Measurements from ENCODE around the gene FEZ2. TPM values are rescaled to one million over a fixed set of nuclear protein-coding genes. Genes with fewer than 3 reads are reported as not detected.

FEZ2 gene
- total and polyA plus RNA-seq, 3 experiments from 2014 or later = 3.1 to 8.1 (median 6.9) TPM

GRCh38 chr2:36540986-36541754 is 56.8 kb downstream of the FEZ2 start:
- Histone ChIP-seq H3K4me3 (ENCODE audit: low read length) (no peak overlapping the region), H3K27ac (ENCODE audit: low read depth, low read length) (no peak overlapping the region), H3K36me3 (ENCODE audit: insufficient read depth, low read length) (no peaks in the 10 kb centered on the region), H3K27me3 (ENCODE audit: insufficient read depth, low read length, poor library complexity, severe bottlenecking) (no peaks in the 10 kb centered on the region), H3K9me3 (ENCODE audit: low read length) (no peaks in the 10 kb centered on the region), H3K4me1 (ENCODE audit: insufficient read depth, low read length) (no peaks in the 10 kb centered on the region)
- H3K4me3 Mint-ChIP-seq = no peak overlapping the region
- no peak for DNase-seq
- POLR2A ChIA-PET = no interaction called here
- CTCF ChIA-PET = no interaction called here
- peaks cover 4 to 22% (median 11%) of the 10 kb centered on the region in 3 donors for H3K36me3 Mint-ChIP-seq
- no peaks in the 10 kb centered on the region for H3K9me3 Mint-ChIP-seq
- no peaks in the 10 kb centered on the region for H3K4me1 Mint-ChIP-seq
- H3K27me3 Mint-ChIP-seq = peaks cover 0 to 1% of the 10 kb centered on the region in 2 donors
- H3K27ac Mint-ChIP-seq = peak overlapping the region in 1 of 8 donors; percentile 3

GRCh38 chr2:36539631-36540030 is 58.3 kb downstream of the FEZ2 start:
- Histone ChIP-seq H3K36me3 (ENCODE audit: insufficient read depth, low read length) (no peaks in the 10 kb centered on the region), H3K9me3 (ENCODE audit: low read length) (no peaks in the 10 kb centered on the region), H3K4me1 (ENCODE audit: insufficient read depth, low read length) (no peaks in the 10 kb centered on the region), H3K4me3 (ENCODE audit: low read length) (no peak overlapping the region), H3K27me3 (ENCODE audit: insufficient read depth, low read length, poor library complexity, severe bottlenecking) (no peaks in the 10 kb centered on the region), H3K27ac (ENCODE audit: low read depth, low read length) (no peak overlapping the region)
- ChIA-PET POLR2A (no interaction called here), CTCF (no interaction called here)
- Mint-ChIP-seq H3K36me3 (peaks cover 4 to 15% (median 7%) of the 10 kb centered on the region in 3 donors), H3K4me3 (no peak overlapping the region), H3K27ac (no peak overlapping the region), H3K9me3 (no peaks in the 10 kb centered on the region), H3K4me1 (no peaks in the 10 kb centered on the region), H3K27me3 (peaks cover 0 to 1% of the 10 kb centered on the region in 2 donors)
- DNase-seq = no peak

GRCh38 chr2:36538335-36538734 is 59.6 kb downstream of the FEZ2 start:
- H3K36me3 ChIP-seq (ENCODE audit: insufficient read depth, low read length) = no peaks in the 10 kb centered on the region
- H3K27me3 ChIP-seq (ENCODE audit: insufficient read depth, low read length, poor library complexity, severe bottlenecking) = no peaks in the 10 kb centered on the region
- Mint-ChIP-seq H3K27me3 (peaks cover 0 to 1% of the 10 kb centered on the region in 2 donors), H3K36me3 (peaks cover 4 to 9% (median 6%) of the 10 kb centered on the region in 3 donors), H3K27ac (peak overlapping the region in 1 of 8 donors; percentile 69), H3K9me3 (no peaks in the 10 kb centered on the region), H3K4me1 (no peaks in the 10 kb centered on the region), H3K4me3 (no peak overlapping the region)
- CTCF ChIA-PET = no interaction called here
- POLR2A ChIA-PET = no interaction called here
- no peak for DNase-seq
- no peak overlapping the region for H3K4me3 ChIP-seq (ENCODE audit: low read length)
- no peak overlapping the region for H3K27ac ChIP-seq (ENCODE audit: low read depth, low read length)
- no peaks in the 10 kb centered on the region for H3K4me1 ChIP-seq (ENCODE audit: insufficient read depth, low read length)
- H3K9me3 ChIP-seq (ENCODE audit: low read length) = no peaks in the 10 kb centered on the region

GRCh38 chr2:36536776-36537175 is 61.2 kb downstream of the FEZ2 start:
- no peaks in the 10 kb centered on the region for H3K4me1 ChIP-seq (ENCODE audit: insufficient read depth, low read length)
- H3K27ac ChIP-seq (ENCODE audit: low read depth, low read length) = no peak overlapping the region
- POLR2A ChIA-PET = no interaction called here
- Mint-ChIP-seq H3K4me1 (no peaks in the 10 kb centered on the region), H3K4me3 (no peak overlapping the region), H3K36me3 (peaks cover 0 to 9% (median 3%) of the 10 kb centered on the region in 3 donors), H3K9me3 (no peaks in the 10 kb centered on the region), H3K27me3 (peaks cover 0 to 1% of the 10 kb centered on the region in 2 donors), H3K27ac (peak overlapping the region in 1 of 8 donors; percentile 61)
- no peaks in the 10 kb centered on the region for H3K36me3 ChIP-seq (ENCODE audit: insufficient read depth, low read length)
- DNase-seq = no peak
- CTCF ChIA-PET = no interaction called here
- no peaks in the 10 kb centered on the region for H3K27me3 ChIP-seq (ENCODE audit: insufficient read depth, low read length, poor library complexity, severe bottlenecking)
- H3K4me3 ChIP-seq (ENCODE audit: low read length) = no peak overlapping the region
- no peaks in the 10 kb centered on the region for H3K9me3 ChIP-seq (ENCODE audit: low read length)

GRCh38 chr2:36535099-36535498 is 62.9 kb downstream of the FEZ2 start:
- DNase-seq = no peak
- Histone ChIP-seq H3K27ac (ENCODE audit: low read depth, low read length) (no peak overlapping the region), H3K27me3 (ENCODE audit: insufficient read depth, low read length, poor library complexity, severe bottlenecking) (no peaks in the 10 kb centered on the region), H3K4me1 (ENCODE audit: insufficient read depth, low read length) (no peaks in the 10 kb centered on the region), H3K9me3 (ENCODE audit: low read length) (no peaks in the 10 kb centered on the region), H3K4me3 (ENCODE audit: low read length) (no peak overlapping the region), H3K36me3 (ENCODE audit: insufficient read depth, low read length) (no peaks in the 10 kb centered on the region)
- Mint-ChIP-seq H3K9me3 (no peaks in the 10 kb centered on the region), H3K27ac (no peak overlapping the region), H3K36me3 (peaks cover 0 to 8% (median 3%) of the 10 kb centered on the region in 3 donors), H3K4me3 (no peak overlapping the region), H3K4me1 (no peaks in the 10 kb centered on the region), H3K27me3 (peaks cover 0 to 1% of the 10 kb centered on the region in 2 donors)
- POLR2A ChIA-PET = no interaction called here
- CTCF ChIA-PET = no interaction called here

- H3K27ac Mint-ChIP-seq = peak overlapping the region in 3 of 8 donors; percentile 51 to 94 (median 86)
- Histone ChIP-seq H3K27ac (ENCODE audit: low read depth, low read length) (no peak overlapping the region), H3K9me3 (ENCODE audit: low read length) (no peaks in the 10 kb centered on the region), H3K4me1 (ENCODE audit: insufficient read depth, low read length) (no peaks in the 10 kb centered on the region), H3K27me3 (ENCODE audit: insufficient read depth, low read length, poor library complexity, severe bottlenecking) (no peaks in the 10 kb centered on the region), H3K4me3 (ENCODE audit: low read length) (no peak overlapping the region), H3K36me3 (ENCODE audit: insufficient read depth, low read length) (no peaks in the 10 kb centered on the region)
- H3K9me3 Mint-ChIP-seq = no peaks in the 10 kb centered on the region
- H3K36me3 Mint-ChIP-seq = peaks cover 0 to 8% (median 3%) of the 10 kb centered on the region in 3 donors
- peaks cover 0 to 1% of the 10 kb centered on the region in 2 donors for H3K27me3 Mint-ChIP-seq
- ChIA-PET CTCF (no interaction called here), POLR2A (no interaction called here)
- no peaks in the 10 kb centered on the region for H3K4me1 Mint-ChIP-seq
- no peak overlapping the region for H3K4me3 Mint-ChIP-seq
- DNase-seq = no peak
Measured at GRCh38 chr2:36534275-36534799, 63.6 kb downstream of the FEZ2 start.

- CTCF ChIA-PET = no interaction called here
Measured at GRCh38 chr2:36530983-36531354, 67.0 kb downstream of the FEZ2 start.

GRCh38 chr2:36530178-36530982 is 67.6 kb downstream of the FEZ2 start:
- no peak overlapping the region for H3K4me3 Mint-ChIP-seq
- H3K27me3 Mint-ChIP-seq = no peaks in the 10 kb centered on the region
- POLR2A ChIA-PET = no interaction called here
- peaks cover 0 to 23% (median 7%) of the 10 kb centered on the region in 3 donors for H3K36me3 Mint-ChIP-seq
- no peak overlapping the region for H3K27ac Mint-ChIP-seq
- no peak overlapping the region for H3K4me3 ChIP-seq (ENCODE audit: low read length)
- H3K27ac ChIP-seq (ENCODE audit: low read depth, low read length) = no peak overlapping the region
- CTCF ChIA-PET = no interaction called here
- H3K36me3 ChIP-seq (ENCODE audit: insufficient read depth, low read length) = no peaks in the 10 kb centered on the region
- no peaks in the 10 kb centered on the region for H3K4me1 ChIP-seq (ENCODE audit: insufficient read depth, low read length)
- H3K9me3 ChIP-seq (ENCODE audit: low read length) = no peaks in the 10 kb centered on the region
- H3K27me3 ChIP-seq (ENCODE audit: insufficient read depth, low read length, poor library complexity, severe bottlenecking) = no peaks in the 10 kb centered on the region
- H3K4me1 Mint-ChIP-seq = no peaks in the 10 kb centered on the region
- DNase-seq = no peak
- H3K9me3 Mint-ChIP-seq = no peaks in the 10 kb centered on the region

More at GRCh38 chr2:36530983-36531354, 67.0 kb downstream of the FEZ2 start:
- H3K4me3 Mint-ChIP-seq = no peak overlapping the region
- POLR2A ChIA-PET = no interaction called here
- H3K27me3 ChIP-seq (ENCODE audit: insufficient read depth, low read length, poor library complexity, severe bottlenecking) = no peaks in the 10 kb centered on the region
- no peaks in the 10 kb centered on the region for H3K4me1 Mint-ChIP-seq
- H3K27me3 Mint-ChIP-seq = no peaks in the 10 kb centered on the region
- H3K4me3 ChIP-seq (ENCODE audit: low read length) = no peak overlapping the region
- no peaks in the 10 kb centered on the region for H3K9me3 ChIP-seq (ENCODE audit: low read length)
- no peak for DNase-seq
- no peak overlapping the region for H3K27ac Mint-ChIP-seq
- H3K36me3 Mint-ChIP-seq = peaks cover 0 to 20% (median 4%) of the 10 kb centered on the region in 3 donors
- no peaks in the 10 kb centered on the region for H3K4me1 ChIP-seq (ENCODE audit: insufficient read depth, low read length)
- no peaks in the 10 kb centered on the region for H3K9me3 Mint-ChIP-seq
- no peaks in the 10 kb centered on the region for H3K36me3 ChIP-seq (ENCODE audit: insufficient read depth, low read length)
- no peak overlapping the region for H3K27ac ChIP-seq (ENCODE audit: low read depth, low read length)
